Stimulated activated naive CD8-positive, alpha-beta T cell treated with anti-CD3 and anti-CD28 coated beads, Interleukin-15, amount 100 ng/mL, for 72 hours (primary cell): ENCODE results near the gene SLC39A7.

Source experiments
- ATAC-seq: fragments of 150-1000 bp; cut with Tn5 transposase; 2 replicates; pipeline ENCODE4 v1.10.0; 2021; ENCODE audit warnings: mild to moderate bottlenecking, moderate library complexity
- DNase-seq, 2 donors: peaks; one replicate each; pipeline ENCODE4 v3.0.0; 2021 to 2022
- H3K27ac Mint-ChIP-seq, 2 donors: one replicate each; pipeline ENCODE4 v1.8.0; 2022; ENCODE audit warnings: mild to moderate bottlenecking in 2 of 2, mixed read lengths in 2 of 2, moderate library complexity in 2 of 2
- H3K27me3 Mint-ChIP-seq: one replicate; pipeline ENCODE4 v1.8.0; 2022; ENCODE audit warnings: mixed read lengths
- H3K4me1 Mint-ChIP-seq: one replicate; pipeline ENCODE4 v1.8.0; 2022; ENCODE audit warnings: mild to moderate bottlenecking, mixed read lengths
- H3K4me3 Mint-ChIP-seq, 2 donors: one replicate each; pipeline ENCODE4 v1.8.0; 2022; ENCODE audit warnings: mild to moderate bottlenecking in 2 of 2, mixed read lengths in 2 of 2, moderate library complexity in 1 of 2
- H3K9me3 Mint-ChIP-seq, 2 donors: one replicate each; pipeline ENCODE4 v1.8.0; 2022; ENCODE audit warnings: mixed read lengths in 2 of 2

The SLC39A7 gene

DNA sequence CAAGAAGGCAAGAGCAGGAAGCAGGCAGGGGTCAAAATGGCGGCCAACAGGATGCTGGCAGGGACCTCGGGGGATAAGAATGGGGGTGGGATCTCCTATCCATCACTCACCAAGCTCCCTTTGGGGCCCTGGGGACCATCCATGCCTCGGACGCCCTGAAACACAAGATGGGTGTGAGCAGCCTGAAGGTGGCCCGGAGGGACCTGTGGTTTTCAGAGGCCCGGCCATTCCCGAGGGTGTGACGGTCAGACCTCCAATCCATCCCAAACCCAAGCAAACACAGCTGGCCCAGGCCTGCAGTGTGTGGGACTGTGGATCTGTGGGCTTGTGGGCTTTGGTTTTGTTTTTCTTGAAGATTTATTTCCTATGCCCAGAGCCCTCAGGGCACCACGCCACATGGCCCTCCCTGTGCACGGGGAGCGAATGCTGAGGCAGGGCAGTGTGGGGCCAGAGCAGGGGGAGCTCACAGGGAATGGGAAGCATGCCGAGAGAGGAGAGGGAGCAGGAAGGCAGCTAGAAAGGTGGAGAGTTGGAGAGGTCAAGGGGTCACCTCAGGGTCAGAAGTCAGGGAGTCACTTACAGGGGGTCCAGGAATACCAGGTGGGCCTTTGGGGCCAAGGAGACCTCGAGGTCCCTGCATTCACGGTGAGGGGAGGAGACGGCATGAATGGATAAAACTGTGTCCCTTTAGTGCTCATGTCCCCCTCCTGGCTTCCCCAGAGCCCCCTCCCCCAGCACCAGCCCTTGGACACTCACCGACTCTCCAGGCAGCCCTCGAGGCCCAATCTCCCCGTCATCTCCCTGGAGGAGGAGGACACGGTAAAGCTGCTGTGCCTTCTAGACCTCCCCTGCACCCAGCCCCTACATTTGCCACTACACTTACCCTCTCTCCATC lies 22.9 kb upstream of the SLC39A7 start:
- no peak overlapping the region for H3K27ac Mint-ChIP-seq
- peaks cover 3 to 4% of the 10 kb centered on the region in 2 donors for H3K9me3 Mint-ChIP-seq
- DNase-seq (no peak), ATAC-seq (no peak)
- no peak overlapping the region for H3K4me3 Mint-ChIP-seq
- no peaks in the 10 kb centered on the region for H3K27me3 Mint-ChIP-seq
- peaks cover 3% of the 10 kb centered on the region for H3K4me1 Mint-ChIP-seq

DNA sequence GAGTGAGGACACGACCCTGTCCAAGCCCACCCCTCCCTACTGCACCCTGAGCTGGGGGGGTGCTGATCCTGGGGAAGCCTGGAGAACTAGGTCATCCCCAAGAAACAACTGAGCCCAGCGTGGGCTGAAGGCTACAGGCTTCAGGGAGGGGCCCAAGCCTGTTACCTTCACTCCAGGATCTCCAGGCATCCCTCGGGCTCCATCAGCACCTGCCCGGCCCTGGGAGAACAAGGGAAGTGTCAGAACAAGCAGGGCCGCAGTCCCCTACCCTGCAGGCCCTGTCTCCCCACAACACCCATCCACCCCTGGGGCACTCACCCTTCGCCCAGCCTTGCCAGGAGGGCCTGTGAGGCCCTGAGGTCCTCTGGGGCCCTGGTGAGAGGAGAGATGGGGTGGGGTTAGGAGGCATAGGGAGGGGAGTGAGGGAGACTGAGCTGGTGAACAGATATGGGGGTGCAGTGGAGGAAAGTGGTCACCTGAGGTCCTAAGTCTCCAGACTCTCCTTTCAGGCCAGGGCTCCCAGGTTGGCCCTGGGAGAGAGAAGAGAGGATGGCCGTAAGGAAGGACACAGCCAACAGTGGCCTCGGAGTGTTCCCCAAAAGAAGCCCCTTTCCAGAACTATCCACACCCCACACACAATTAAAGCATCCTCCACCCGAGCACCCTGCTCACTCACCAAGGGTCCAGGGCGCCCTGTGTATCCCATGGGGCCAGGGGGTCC lies 21.8 kb upstream of the SLC39A7 start:
- no peak for DNase-seq
- no peaks in the 10 kb centered on the region for H3K27me3 Mint-ChIP-seq
- H3K4me3 Mint-ChIP-seq: no peak overlapping the region
- H3K9me3 Mint-ChIP-seq: peaks cover 14 to 15% of the 10 kb centered on the region in 2 donors
- H3K27ac Mint-ChIP-seq: no peak overlapping the region
- no peak for ATAC-seq
- peaks cover 15% of the 10 kb centered on the region for H3K4me1 Mint-ChIP-seq

- H3K27ac Mint-ChIP-seq: peak overlapping the region in 1 of 2 donors; percentile 73
- no peak for ATAC-seq
- H3K9me3 Mint-ChIP-seq: peaks cover 20 to 25% of the 10 kb centered on the region in 2 donors
- H3K4me3 Mint-ChIP-seq: no peak overlapping the region
- H3K4me1 Mint-ChIP-seq: peaks cover 20% of the 10 kb centered on the region
- no peak for DNase-seq
- peaks cover under 1% of the 10 kb centered on the region for H3K27me3 Mint-ChIP-seq
Measured at GRCh38 chr6:33181141-33181540, 19.5 kb upstream of the SLC39A7 start.

DNA sequence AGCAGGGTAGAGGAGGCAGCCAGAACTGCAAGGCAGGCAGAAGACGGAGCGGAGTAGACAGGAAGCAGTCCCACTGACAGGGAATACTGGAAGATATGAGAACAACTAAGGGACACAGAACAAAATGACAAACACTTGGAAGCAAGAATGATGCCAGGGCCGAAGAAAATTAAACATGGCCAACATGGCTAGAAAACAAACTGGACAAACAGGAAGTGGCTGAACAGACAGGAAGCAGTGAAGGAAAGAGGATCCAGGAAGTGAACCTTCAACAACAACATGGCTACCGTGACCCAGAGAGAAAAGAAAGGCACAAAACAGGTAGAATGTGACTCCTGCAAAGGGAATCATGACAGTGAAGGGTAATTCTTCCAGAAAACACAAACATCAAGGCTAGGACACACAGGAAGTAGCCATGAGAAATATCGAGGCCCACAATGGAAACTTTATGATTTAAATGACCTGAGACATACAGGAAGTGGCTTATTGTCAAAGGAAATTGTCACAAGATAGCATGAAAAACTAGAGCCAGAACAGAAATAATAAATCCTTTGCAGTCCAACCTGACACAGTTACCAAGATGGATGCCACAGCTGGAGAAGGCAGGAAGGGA lies 17.5 kb upstream of the SLC39A7 start:
- peaks cover 8% of the 10 kb centered on the region for H3K27me3 Mint-ChIP-seq
- H3K4me3 Mint-ChIP-seq: peak overlapping the region; percentile 56 to 66
- DNase-seq: no peak
- peaks cover 20% of the 10 kb centered on the region for H3K4me1 Mint-ChIP-seq
- peaks cover 20 to 25% of the 10 kb centered on the region in 2 donors for H3K9me3 Mint-ChIP-seq
- peak; percentile 45 for ATAC-seq
- H3K27ac Mint-ChIP-seq: peak overlapping the region; percentile 99

GRCh38 chr6:33185190-33185589 lies 15.5 kb upstream of the SLC39A7 start:
- no peak overlapping the region for H3K27ac Mint-ChIP-seq
- DNase-seq: no peak
- H3K4me1 Mint-ChIP-seq: peaks cover 20% of the 10 kb centered on the region
- H3K4me3 Mint-ChIP-seq: no peak overlapping the region
- peaks cover 20 to 25% of the 10 kb centered on the region in 2 donors for H3K9me3 Mint-ChIP-seq
- ATAC-seq: peak; percentile 26
- H3K27me3 Mint-ChIP-seq: peaks cover 8% of the 10 kb centered on the region

GRCh38 chr6:33185654-33186187 lies 14.9 kb upstream of the SLC39A7 start:
- Mint-ChIP-seq H3K27me3 (peaks cover 11% of the 10 kb centered on the region), H3K4me1 (peaks cover 20% of the 10 kb centered on the region), H3K27ac (peak overlapping the region in 1 of 2 donors; percentile 36), H3K4me3 (no peak overlapping the region), H3K9me3 (peaks cover 20 to 25% of the 10 kb centered on the region in 2 donors)
- ATAC-seq (no peak), DNase-seq (no peak)

GRCh38 chr6:33187809-33188208 lies 12.9 kb upstream of the SLC39A7 start:
- Mint-ChIP-seq H3K27me3 (peaks cover 26% of the 10 kb centered on the region), H3K9me3 (peaks cover 17 to 21% of the 10 kb centered on the region in 2 donors), H3K4me3 (no peak overlapping the region), H3K4me1 (peaks cover 28% of the 10 kb centered on the region), H3K27ac (no peak overlapping the region)
- DNase-seq (no peak), ATAC-seq (no peak)

DNA sequence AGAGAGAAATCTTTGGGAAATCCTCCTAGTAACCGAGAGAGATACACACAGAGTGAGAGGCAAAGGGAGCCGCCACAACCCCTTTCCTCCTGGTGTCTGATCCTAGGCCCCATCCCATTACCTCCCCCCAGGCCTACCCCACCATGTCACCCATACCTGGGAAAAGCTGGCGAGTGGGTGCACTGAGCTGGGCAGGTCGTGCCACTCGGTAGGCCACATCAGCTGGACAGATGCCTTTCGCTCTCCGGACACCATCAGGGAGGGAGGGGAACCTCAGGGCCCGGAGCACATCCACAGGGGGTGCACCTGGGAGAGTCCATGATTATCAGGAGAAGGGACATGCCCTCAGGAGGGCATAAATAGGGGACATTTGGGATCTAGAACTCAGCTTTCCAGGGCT lies 11.5 kb upstream of the SLC39A7 start:
- ATAC-seq: no peak
- Mint-ChIP-seq H3K9me3 (peaks cover 5 to 7% of the 10 kb centered on the region in 2 donors), H3K4me3 (no peak overlapping the region), H3K4me1 (peaks cover 28% of the 10 kb centered on the region), H3K27ac (no peak overlapping the region), H3K27me3 (peaks cover 26% of the 10 kb centered on the region)
- no peak for DNase-seq

DNA sequence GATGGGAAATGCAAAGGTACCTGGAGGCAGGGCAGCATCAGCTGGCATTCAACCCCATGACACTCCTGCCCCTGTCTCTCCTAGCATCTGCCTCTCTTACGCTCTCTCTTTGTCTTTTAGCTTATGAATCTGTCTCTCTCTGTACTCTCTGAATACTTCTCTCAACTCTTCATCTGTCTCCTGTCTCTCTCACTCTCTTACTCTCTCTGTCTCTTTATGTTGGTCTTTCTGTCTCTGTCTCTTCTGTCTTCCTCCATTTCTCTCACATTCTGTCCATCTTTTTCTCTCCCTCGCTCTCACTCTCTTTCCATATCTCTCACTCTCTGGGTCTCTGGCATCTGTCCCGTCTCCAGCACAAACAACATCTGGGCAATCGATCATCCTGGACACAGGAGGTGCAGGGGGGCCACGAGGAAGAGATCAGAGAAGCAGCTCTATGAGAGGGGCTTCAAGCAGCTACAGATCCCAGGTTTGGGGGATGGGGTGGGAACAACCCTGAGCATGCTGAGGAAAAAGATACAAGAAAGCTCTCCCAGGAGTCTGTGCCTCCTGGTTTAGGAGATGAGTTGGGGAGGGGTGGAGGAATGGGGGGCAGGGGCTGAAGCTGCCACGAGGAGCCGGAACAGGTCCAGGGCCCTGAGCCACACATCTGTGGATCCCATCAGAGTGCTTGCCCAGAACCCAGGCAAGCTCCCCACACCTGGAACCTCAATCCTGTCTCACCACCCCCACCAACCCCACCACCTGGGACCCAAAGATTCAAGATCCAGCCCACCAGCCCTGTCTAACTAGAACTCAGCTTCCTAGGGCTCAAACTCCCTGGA lies 10.8 kb upstream of the SLC39A7 start:
- Mint-ChIP-seq H3K4me1 (peaks cover 27% of the 10 kb centered on the region), H3K27ac (no peak overlapping the region), H3K4me3 (no peak overlapping the region), H3K9me3 (peaks cover 0 to under 1% of the 10 kb centered on the region in 2 donors), H3K27me3 (peaks cover 26% of the 10 kb centered on the region)
- ATAC-seq: no peak
- no peak for DNase-seq

DNA sequence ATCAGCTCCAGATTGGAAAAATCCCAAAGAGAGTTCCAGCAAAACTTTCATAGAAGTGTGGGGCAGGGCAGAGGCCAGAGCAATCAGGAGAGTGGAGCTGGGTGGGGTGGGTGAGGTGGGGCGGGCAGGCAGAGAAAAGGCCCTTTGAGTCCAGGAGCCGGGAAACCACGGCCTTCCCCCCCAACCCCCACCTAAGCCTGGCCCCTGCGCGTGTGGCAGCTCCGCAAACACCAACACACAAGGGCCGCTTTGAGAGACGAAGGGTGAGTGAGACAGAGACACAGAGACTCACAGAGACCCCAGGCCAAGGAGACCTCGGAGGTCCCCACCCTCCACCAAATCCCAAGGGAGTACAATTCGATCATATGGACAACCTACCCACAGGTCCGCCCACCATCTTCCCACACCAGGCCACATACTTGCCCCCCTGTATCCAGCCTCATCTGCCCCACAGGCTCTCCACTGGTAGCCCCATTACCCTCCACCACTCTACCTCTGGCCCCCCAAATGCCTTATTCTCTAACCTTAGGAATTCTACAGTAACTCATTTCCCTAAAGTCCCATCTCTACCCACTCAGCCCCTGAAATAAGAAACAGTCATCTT lies 10.1 kb upstream of the SLC39A7 start:
- H3K9me3 Mint-ChIP-seq: no peaks in the 10 kb centered on the region
- peaks cover 27% of the 10 kb centered on the region for H3K4me1 Mint-ChIP-seq
- ATAC-seq (no peak), DNase-seq (no peak)
- H3K4me3 Mint-ChIP-seq: no peak overlapping the region
- peaks cover 26% of the 10 kb centered on the region for H3K27me3 Mint-ChIP-seq
- peak overlapping the region in 1 of 2 donors; percentile 6 for H3K27ac Mint-ChIP-seq

- peaks cover 32% of the 10 kb centered on the region for H3K4me1 Mint-ChIP-seq
- H3K27ac Mint-ChIP-seq: peak overlapping the region in 1 of 2 donors; percentile 23
- H3K9me3 Mint-ChIP-seq: no peaks in the 10 kb centered on the region
- H3K27me3 Mint-ChIP-seq: peaks cover 22% of the 10 kb centered on the region
- no peak for DNase-seq
- no peak for ATAC-seq
- peak overlapping the region in 1 of 2 donors; percentile 65 for H3K4me3 Mint-ChIP-seq
Measured at GRCh38 chr6:33191383-33192104, 9.1 kb upstream of the SLC39A7 start.

GRCh38 chr6:33192105-33192646 lies 8.5 kb upstream of the SLC39A7 start, which contains the start of gene COL11A2:
TSS of gene COL11A2 (minus strand) at chr6:33192467. CDS start at chr6:33192240, 227 bp downstream.
- Mint-ChIP-seq H3K27ac (peak within 1 kb of the TSS in 1 of 2 donors; percentile 71), H3K4me3 (peak within 1 kb of the TSS; percentile 73 to 81), H3K9me3 (no peaks in the 10 kb centered on the region), H3K27me3 (peaks cover 18% of the 10 kb centered on the region), H3K4me1 (peaks cover 37% of the 10 kb centered on the region)
- ATAC-seq: peak; percentile 63
- no peak for DNase-seq

- no peaks in the 10 kb centered on the region for H3K9me3 Mint-ChIP-seq
- DNase-seq (no peak), ATAC-seq (peak; percentile 41)
- H3K27me3 Mint-ChIP-seq: peaks cover 18% of the 10 kb centered on the region
- H3K27ac Mint-ChIP-seq: peak overlapping the region in 1 of 2 donors; percentile 71
- peak overlapping the region; percentile 73 to 81 for H3K4me3 Mint-ChIP-seq
- peaks cover 44% of the 10 kb centered on the region for H3K4me1 Mint-ChIP-seq
Measured at GRCh38 chr6:33192671-33193602, 7.7 kb upstream of the SLC39A7 start.
